ENCODE results near the gene CDK6.

CDK6 gene

DNA sequence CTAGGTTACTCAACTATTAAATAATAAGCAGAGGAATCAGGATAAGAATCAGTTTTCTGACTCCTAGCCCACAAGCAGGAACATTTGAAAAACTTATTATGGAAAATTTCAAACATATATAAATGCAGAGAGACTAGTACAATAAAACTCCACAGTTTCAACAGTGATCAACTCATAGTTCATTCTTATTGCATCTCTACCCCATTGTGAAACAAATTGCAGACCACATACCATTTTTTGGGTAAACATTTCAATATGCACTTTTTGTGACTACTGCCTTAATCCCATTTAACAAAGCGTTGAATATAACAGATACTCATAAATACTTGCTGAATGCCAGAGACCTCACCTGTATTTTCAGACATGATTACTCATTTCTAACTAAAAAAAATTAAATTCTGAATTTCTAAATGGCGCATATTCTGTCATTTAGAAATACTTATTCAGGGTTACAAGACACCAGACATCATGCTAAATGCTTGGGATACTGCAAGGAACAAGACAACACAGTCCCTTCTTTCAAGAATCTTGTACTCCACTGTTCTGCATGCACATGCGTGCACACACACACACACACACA, 11.4 kb downstream of the CDK6 start:
- DNase-seq = no peak

- DNase-seq = no peak
Observed at GRCh38 chr7:92824450-92824849, 11.9 kb downstream of the CDK6 start.

GRCh38 chr7:92823042-92823441, 13.3 kb downstream of the CDK6 start:
- no peak for DNase-seq

DNA sequence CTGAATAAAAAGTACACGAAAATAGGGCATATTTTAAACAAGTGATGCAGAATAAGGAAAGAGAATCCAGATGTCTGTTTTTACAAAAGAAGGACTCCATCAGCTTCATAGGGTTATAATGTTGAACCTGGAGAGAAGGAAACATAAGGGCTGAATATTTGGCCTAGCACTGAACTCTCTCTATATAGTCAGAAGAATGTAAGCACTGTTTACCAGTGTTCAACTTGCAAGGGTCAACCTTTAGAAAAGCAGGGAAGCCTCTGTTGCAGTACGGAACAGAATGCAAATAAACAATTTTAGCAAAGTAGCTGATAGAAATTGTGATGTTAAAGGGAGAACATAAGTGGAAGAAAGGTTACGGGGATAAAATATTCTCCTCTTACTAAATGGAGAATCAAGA, 16.2 kb downstream of the CDK6 start:
- DNase-seq = no peak

GRCh38 chr7:92817398-92817797, 19.0 kb downstream of the CDK6 start:
- DNase-seq = no peak

DNA sequence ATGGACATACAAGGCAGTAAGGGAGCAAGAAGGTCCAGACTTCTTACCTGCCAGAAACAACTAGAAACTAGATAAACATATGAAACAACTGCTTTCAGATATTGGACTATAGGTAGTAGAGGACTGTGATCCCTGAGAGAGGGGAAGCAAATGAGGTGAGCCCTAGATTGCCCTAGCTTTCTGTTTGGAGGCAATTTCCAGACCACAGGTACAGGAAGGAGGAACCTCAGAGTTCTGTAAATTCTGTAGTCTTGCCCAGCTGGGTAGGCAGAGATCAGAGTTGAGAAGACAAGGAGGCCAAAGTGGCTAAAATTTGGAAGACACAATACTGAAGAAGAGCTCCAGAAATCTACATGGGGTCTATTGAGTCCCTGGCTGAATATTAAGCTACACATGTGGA, 21.0 kb downstream of the CDK6 start:
- DNase-seq = no peak

- no peak for DNase-seq
Observed at GRCh38 chr7:92813390-92814024, 22.9 kb downstream of the CDK6 start.

- DNase-seq = no peak
Observed at GRCh38 chr7:92811158-92811557, 25.2 kb downstream of the CDK6 start.

- no peak for DNase-seq
Observed at GRCh38 chr7:92809760-92810573, 26.4 kb downstream of the CDK6 start.

DNA sequence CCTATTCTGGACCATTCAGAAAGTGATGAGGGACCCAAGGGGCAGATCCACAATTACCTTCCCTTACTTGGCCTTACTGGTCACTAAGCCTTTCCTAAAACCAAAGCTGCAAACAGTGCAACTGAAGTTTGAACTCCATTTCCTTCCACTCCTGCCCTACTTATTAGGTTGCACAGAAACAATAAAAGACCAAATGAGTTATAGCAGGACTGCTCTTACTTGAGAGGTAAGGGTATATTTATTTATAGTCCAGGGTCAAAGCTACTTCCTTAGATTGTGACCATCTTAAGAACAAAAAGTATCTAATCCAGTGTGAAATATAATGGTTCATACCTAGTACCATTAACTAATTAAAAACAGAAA, 27.0 kb downstream of the CDK6 start:
- no peak for DNase-seq

GRCh38 chr7:92808635-92809034, 27.7 kb downstream of the CDK6 start:
- no peak for DNase-seq

- DNase-seq = no peak
Observed at GRCh38 chr7:92808006-92808405, 28.4 kb downstream of the CDK6 start.

DNA sequence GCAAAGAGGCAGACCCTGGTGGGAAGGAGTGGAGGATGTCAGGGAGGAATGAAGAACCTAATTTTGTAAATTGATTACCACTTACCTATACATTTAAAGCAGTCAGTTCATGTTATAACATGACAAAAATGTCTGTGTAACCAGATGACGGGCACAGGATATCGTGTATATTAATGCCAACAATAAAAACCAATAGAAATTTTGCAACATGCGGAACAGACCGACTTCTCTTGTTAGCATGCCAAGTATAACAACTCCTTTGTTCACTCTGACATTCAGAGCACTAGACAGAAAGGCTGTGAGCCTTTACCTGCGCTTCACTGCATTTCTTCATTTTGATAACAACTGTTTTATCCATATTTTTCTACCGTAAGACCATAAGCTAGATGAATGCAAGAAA, 29.9 kb downstream of the CDK6 start:
- DNase-seq = no peak

DNA sequence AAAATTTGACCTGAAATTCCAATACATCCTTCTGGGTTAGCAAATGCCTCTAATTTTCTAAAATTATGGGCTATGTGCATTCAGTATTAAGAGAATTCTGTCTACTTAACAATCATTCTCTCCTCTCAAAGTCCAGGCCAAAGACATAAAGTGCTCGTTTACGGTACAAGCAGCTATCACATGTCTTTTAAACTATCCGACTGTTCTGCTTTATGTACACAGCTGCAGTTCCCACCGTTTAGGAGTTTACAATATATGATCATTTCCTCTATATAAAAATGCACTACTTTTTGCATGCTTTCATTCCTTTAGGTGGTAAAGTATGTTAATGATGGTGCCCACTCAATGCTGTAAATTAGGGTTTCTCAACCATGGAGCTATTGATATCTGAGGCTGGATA, 34.0 kb downstream of the CDK6 start:
- no peak for DNase-seq

DNA sequence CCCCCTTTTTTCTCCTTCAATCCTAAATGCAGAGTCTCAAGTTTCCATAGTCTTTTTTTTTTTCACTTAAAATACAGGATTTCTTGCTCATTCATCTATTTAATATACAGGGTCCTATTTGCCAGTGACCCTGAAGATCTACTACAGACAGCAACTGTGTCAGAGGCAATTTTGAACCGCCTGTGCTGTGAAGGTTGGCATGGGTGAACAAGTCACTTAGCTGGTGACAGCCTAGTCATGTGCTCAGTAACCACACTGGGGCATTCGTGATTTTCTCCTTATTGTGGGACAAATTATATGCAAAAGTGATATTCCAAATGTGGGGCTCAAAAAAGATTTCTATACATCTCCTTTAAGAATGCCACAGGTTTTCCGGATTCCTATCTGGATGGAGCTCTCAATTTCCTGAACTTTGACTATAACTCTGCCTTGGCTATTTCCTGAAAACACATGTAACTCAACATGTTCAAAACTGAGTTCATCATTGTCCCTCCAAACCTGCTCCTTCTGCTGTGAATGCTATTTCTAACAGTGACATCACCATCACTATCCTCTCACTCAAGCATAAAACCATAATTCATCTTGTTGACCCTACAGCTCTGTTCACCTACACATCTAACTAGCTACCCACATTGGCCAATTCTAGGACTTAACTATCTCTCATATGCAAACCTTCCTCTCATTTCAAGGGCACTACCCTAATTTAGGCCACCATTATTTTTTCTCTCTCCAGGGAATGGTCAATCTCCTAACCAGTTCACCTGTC, 36.7 kb downstream of the CDK6 start:
- DNase-seq = no peak

- no peak for DNase-seq
Observed at GRCh38 chr7:92798517-92799249, 37.7 kb downstream of the CDK6 start.

- DNase-seq = no peak
Observed at GRCh38 chr7:92797693-92798092, 38.7 kb downstream of the CDK6 start.

- no peak for DNase-seq
Observed at GRCh38 chr7:92797284-92797683, 39.1 kb downstream of the CDK6 start.

- DNase-seq = no peak
Observed at GRCh38 chr7:92794831-92795230, 41.5 kb downstream of the CDK6 start.

- no peak for DNase-seq
Observed at GRCh38 chr7:92794391-92794790, 42.0 kb downstream of the CDK6 start.

- DNase-seq = no peak
Observed at GRCh38 chr7:92793656-92794205, 42.6 kb downstream of the CDK6 start.

GRCh38 chr7:92790992-92791391, 45.4 kb downstream of the CDK6 start:
- no peak for DNase-seq
